OCI-LY3 (cell line): Measurements from ENCODE around the gene SIRT2.

Source experiments
- EZH2phosphoT487 ChIP-seq: fragments of 200-600 bp; shearing (Covaris generic); IDR thresholded peaks from 2 replicates; pipeline ENCODE4 v1.6.1; 2018; ENCODE audit warnings: antibody characterized with exemption, mixed run types, low read depth
- TF ChIP-seq, protein P1 (sequence below): fragments of 200-600, 300-600 bp; sonication (generic); IDR thresholded peaks from 2 replicates; pipeline ENCODE4 v1.5.1; 2014; ENCODE audit warnings: antibody characterized with exemption, low read length, low read depth

DNA sequence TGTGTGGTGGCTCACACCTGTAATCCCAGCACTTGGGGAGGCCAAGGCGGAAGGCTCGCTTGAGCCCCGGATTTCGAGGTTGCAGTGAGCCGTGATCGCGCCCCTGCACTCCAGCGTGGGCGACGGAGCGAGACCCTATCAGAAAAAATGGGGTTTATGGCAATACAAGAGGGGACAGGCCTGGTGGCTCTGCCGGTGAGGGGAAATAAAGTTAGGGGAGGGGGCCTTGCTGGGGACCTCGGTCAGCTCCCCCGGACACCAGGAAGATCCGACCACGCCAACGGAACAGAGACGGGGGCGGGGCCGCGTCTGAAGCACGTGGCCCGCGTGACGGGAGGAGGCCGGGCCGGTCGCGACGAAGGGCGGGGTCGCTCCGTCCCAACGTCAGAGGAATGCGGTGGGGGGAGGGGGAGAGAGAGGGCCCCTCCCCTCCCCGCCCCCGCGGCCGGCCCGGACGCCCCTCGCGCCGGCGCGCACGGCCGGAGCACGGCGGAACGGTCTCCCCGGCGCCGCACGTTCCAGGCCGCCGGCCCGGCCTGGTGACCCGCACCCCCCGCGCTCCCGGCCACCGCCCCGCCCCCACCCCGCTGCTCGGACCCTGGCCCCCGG lies 47.7 kb downstream of the SIRT2 start:
- no peak for TF ChIP-seq EZH2phosphoT487
- TF ChIP-seq, protein P1, sequence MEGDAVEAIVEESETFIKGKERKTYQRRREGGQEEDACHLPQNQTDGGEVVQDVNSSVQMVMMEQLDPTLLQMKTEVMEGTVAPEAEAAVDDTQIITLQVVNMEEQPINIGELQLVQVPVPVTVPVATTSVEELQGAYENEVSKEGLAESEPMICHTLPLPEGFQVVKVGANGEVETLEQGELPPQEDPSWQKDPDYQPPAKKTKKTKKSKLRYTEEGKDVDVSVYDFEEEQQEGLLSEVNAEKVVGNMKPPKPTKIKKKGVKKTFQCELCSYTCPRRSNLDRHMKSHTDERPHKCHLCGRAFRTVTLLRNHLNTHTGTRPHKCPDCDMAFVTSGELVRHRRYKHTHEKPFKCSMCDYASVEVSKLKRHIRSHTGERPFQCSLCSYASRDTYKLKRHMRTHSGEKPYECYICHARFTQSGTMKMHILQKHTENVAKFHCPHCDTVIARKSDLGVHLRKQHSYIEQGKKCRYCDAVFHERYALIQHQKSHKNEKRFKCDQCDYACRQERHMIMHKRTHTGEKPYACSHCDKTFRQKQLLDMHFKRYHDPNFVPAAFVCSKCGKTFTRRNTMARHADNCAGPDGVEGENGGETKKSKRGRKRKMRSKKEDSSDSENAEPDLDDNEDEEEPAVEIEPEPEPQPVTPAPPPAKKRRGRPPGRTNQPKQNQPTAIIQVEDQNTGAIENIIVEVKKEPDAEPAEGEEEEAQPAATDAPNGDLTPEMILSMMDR = no peak
